CD14-positive monocyte (primary cell): ENCODE results near the gene CNTN4. TPM values are rescaled to one million over a fixed set of nuclear protein-coding genes. Genes with fewer than 3 reads are reported as not detected.

ENCODE experiments used
- DNase-seq, 3 donors: peaks; one replicate each; pipeline ENCODE4 v3.0.0-alpha.2; 2011 to 2022
- H2AFZ ChIP-seq: 2 replicates; pipeline ENCODE4 v1.6.0; 2012; ENCODE audit warnings: mild to moderate bottlenecking, low read depth, low read length, inconsistent platforms; ENCODE audit not compliant: insufficient read depth, poor library complexity, severe bottlenecking
- H3K27ac ChIP-seq, 2 donors: 1 replicate in 1 of 2; 2 replicates in 1 of 2; pipeline ENCODE4 v1.5.1; 2012 to 2013; ENCODE audit warnings: low read length in 2 of 2, control low read depth in 1 of 2, inconsistent platforms in 1 of 2, low read depth in 1 of 2, mild to moderate bottlenecking in 1 of 2
- H3K27me3 ChIP-seq, 2 donors: one replicate each; pipeline versions ENCODE4 v1.6.0 to v1.6.1; 2011 to 2013; ENCODE audit warnings: low read length in 2 of 2; ENCODE audit not compliant: control insufficient read depth in 2 of 2, insufficient read depth in 2 of 2
- H3K36me3 ChIP-seq, 2 donors: replicated peaks in 1 of 2; 1 replicate in 1 of 2; 2 replicates in 1 of 2; pipeline versions ENCODE4 v1.5.1 to v1.6.1; 2012 to 2013; ENCODE audit warnings: low read length in 2 of 2, control low read depth in 1 of 2, inconsistent platforms in 1 of 2, mild to moderate bottlenecking in 1 of 2; ENCODE audit not compliant: insufficient read depth in 2 of 2, control insufficient read depth in 1 of 2
- H3K4me1 ChIP-seq, 2 donors: 1 replicate in 1 of 2; 2 replicates in 1 of 2; pipeline versions ENCODE4 v1.5.1 to v1.6.1; 2012 to 2013; ENCODE audit warnings: low read length in 2 of 2, control low read depth in 1 of 2, inconsistent platforms in 1 of 2, mild to moderate bottlenecking in 1 of 2, moderate library complexity in 1 of 2; ENCODE audit not compliant: insufficient read depth in 2 of 2, control insufficient read depth in 1 of 2
- H3K4me2 ChIP-seq: replicated peaks from 2 replicates; pipeline ENCODE3; 2012; ENCODE audit warnings: low read length, moderate library complexity, mild to moderate bottlenecking; ENCODE audit not compliant: poor library complexity, severe bottlenecking; ENCODE audit errors: extremely low read depth
- H3K4me3 ChIP-seq, 3 experiments: fragments of 200-600 bp in 1 of 3; sonication (generic) in 1 of 3; replicated peaks in 1 of 3; 1 replicate in 2 of 3; 2 replicates in 1 of 3; pipeline ENCODE4 v1.5.1; 2011 to 2013; ENCODE audit warnings: low read length in 3 of 3, mild to moderate bottlenecking in 3 of 3, control low read depth in 2 of 3, low read depth in 2 of 3, inconsistent platforms in 1 of 3, moderate library complexity in 1 of 3
- H3K79me2 ChIP-seq: 2 replicates; pipeline ENCODE4 v1.6.0; 2012; ENCODE audit warnings: mild to moderate bottlenecking, control low read depth, inconsistent platforms, low read length, moderate library complexity; ENCODE audit not compliant: insufficient read depth
- H3K9ac ChIP-seq: 2 replicates; pipeline ENCODE4 v1.6.0; 2017; ENCODE audit warnings: low read length, mild to moderate bottlenecking; ENCODE audit not compliant: insufficient read depth, poor library complexity, severe bottlenecking
- H3K9me3 ChIP-seq, 2 donors: replicated peaks in 1 of 2; 1 replicate in 1 of 2; 2 replicates in 1 of 2; pipeline versions ENCODE4 v1.5.1 to v1.6.1; 2012 to 2013; ENCODE audit warnings: low read length in 2 of 2, control low read depth in 1 of 2; ENCODE audit not compliant: control insufficient read depth in 1 of 2, insufficient read depth in 1 of 2
- H4K20me1 ChIP-seq: 2 replicates; pipeline ENCODE4 v1.6.0; 2012; ENCODE audit warnings: mild to moderate bottlenecking, low read length, control low read depth, moderate library complexity; ENCODE audit not compliant: insufficient read depth
- H3K27ac Mint-ChIP-seq, 7 donors: one replicate each; pipeline ENCODE4 v1.8.0; 2020; ENCODE audit warnings: mild to moderate bottlenecking in 7 of 7, mixed read lengths in 7 of 7, moderate library complexity in 6 of 7, inconsistent platforms in 2 of 7
- H3K27me3 Mint-ChIP-seq, 3 donors: one replicate each; pipeline ENCODE4 v1.8.0; 2021 to 2022; ENCODE audit warnings: low read depth in 3 of 3, mild to moderate bottlenecking in 3 of 3, mixed read lengths in 3 of 3, moderate library complexity in 3 of 3, inconsistent platforms in 1 of 3
- H3K36me3 Mint-ChIP-seq, 2 donors: one replicate each; pipeline ENCODE4 v1.8.0; 2020; ENCODE audit warnings: mixed read lengths in 2 of 2, inconsistent platforms in 1 of 2, mild to moderate bottlenecking in 1 of 2
- H3K4me1 Mint-ChIP-seq: one replicate; pipeline ENCODE4 v1.8.0; 2020; ENCODE audit warnings: mild to moderate bottlenecking, mixed read lengths
- H3K4me3 Mint-ChIP-seq, 2 donors: one replicate each; pipeline ENCODE4 v1.8.0; 2020; ENCODE audit warnings: mild to moderate bottlenecking in 2 of 2, mixed read lengths in 2 of 2, moderate library complexity in 1 of 2
- H3K9me3 Mint-ChIP-seq, 7 donors: one replicate each; pipeline ENCODE4 v1.8.0; 2020 to 2022; ENCODE audit warnings: mixed read lengths in 7 of 7, mild to moderate bottlenecking in 6 of 7, moderate library complexity in 6 of 7, inconsistent platforms in 2 of 7
- WGBS: methylation state at CpG from one replicate; pipeline ENCODE4 v1.1.5; 2013; ENCODE audit warnings: missing lambda C conversion rate; ENCODE audit not compliant: insufficient coverage; 5-methylcytosine and 5-hydroxymethylcytosine counted together
- intact Hi-C, 2 donors: fragments of 100-400 bp; cut with micrococcal nuclease; formaldehyde crosslinking; loops; one replicate each; pipeline versions ENCODE4 v1.15.0 to v1.15.1; 2023
- polyA plus RNA-seq, 3 donors: library from polyadenylated mRNA; depleted of rRNA in 1 of 3; unstranded in 2 of 3; stranded (reverse) in 1 of 3; fragments of 300-500 nt in 2 of 3; fragments of >200 nt in 1 of 3; fragmentation: Illumina TruSeq in 2 of 3; gene quantifications; 1 replicate in 2 of 3; 2 replicates in 1 of 3; pipeline ENCODE4 v1.2.3, GENCODE V29; 2012 to 2021
- TF ChIP-seq, protein P1 (sequence below): fragments of 200-600 bp; IDR thresholded peaks from one replicate; pipeline ENCODE4 v1.8.0; 2022; ENCODE audit warnings: antibody characterized with exemption, mild to moderate bottlenecking

Gene CNTN4
- polyA plus RNA-seq, 3 donors: not detected

GRCh38 chr3:2826453-2826852, 727.8 kb downstream of the CNTN4 start:
- H3K9me3 ChIP-seq: no peaks in the 10 kb centered on the region
- H3K27ac Mint-ChIP-seq: no peak overlapping the region
- H3K4me3 ChIP-seq: no peak overlapping the region
- no peak overlapping the region for H3K4me3 Mint-ChIP-seq
- no peaks in the 10 kb centered on the region for H3K27me3 ChIP-seq
- WGBS: 81% methylated on average over 3 of the region's 3 CpGs
- intact Hi-C loops: no loop called here
- no peaks in the 10 kb centered on the region for H3K27me3 Mint-ChIP-seq
- no peaks in the 10 kb centered on the region for H3K79me2 ChIP-seq
- H3K9me3 Mint-ChIP-seq: peaks cover 0 to 10% (median 0%) of the 10 kb centered on the region in 7 donors
- H2AFZ ChIP-seq: no peak overlapping the region
- H3K9ac ChIP-seq: no peak overlapping the region
- no peaks in the 10 kb centered on the region for H3K36me3 ChIP-seq
- H3K27ac ChIP-seq: no peak overlapping the region
- H3K4me1 ChIP-seq: no peaks in the 10 kb centered on the region
- no peaks in the 10 kb centered on the region for H3K36me3 Mint-ChIP-seq
- H3K4me1 Mint-ChIP-seq: no peaks in the 10 kb centered on the region
- no peaks in the 10 kb centered on the region for H4K20me1 ChIP-seq
- no peak overlapping the region for H3K4me2 ChIP-seq
- TF ChIP-seq, protein P1, sequence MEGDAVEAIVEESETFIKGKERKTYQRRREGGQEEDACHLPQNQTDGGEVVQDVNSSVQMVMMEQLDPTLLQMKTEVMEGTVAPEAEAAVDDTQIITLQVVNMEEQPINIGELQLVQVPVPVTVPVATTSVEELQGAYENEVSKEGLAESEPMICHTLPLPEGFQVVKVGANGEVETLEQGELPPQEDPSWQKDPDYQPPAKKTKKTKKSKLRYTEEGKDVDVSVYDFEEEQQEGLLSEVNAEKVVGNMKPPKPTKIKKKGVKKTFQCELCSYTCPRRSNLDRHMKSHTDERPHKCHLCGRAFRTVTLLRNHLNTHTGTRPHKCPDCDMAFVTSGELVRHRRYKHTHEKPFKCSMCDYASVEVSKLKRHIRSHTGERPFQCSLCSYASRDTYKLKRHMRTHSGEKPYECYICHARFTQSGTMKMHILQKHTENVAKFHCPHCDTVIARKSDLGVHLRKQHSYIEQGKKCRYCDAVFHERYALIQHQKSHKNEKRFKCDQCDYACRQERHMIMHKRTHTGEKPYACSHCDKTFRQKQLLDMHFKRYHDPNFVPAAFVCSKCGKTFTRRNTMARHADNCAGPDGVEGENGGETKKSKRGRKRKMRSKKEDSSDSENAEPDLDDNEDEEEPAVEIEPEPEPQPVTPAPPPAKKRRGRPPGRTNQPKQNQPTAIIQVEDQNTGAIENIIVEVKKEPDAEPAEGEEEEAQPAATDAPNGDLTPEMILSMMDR: no peak
- DNase-seq: no peak

DNA sequence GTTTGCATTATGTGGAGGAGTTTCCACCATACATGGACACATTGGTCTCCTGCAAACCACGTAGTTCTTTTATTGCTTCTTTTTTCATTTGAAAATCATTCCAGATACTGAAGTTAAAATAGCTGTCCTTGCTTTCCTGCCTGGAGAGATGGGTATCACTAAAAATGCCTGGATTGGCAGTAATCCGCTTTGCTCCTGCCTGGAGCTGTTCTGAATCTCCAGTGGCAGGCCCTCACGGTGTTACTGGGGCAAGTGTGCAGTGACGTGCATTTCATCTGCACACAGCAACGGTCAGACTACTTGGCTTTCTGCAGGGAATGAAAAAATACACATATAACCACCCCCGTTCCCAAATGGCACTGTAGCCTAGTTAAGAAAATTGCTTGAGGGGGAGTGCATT, 738.6 kb downstream of the CNTN4 start:
- DNase-seq: no peak
- Mint-ChIP-seq H3K27ac (no peak overlapping the region), H3K36me3 (no peaks in the 10 kb centered on the region), H3K27me3 (peaks cover 0 to under 1% (median 0%) of the 10 kb centered on the region in 3 donors), H3K4me3 (no peak overlapping the region), H3K9me3 (peaks cover 0 to 7% (median 2%) of the 10 kb centered on the region in 7 donors), H3K4me1 (no peaks in the 10 kb centered on the region)
- TF ChIP-seq, protein P1: no peak
- WGBS: 90% methylated on average over 3 of the region's 6 CpGs
- intact Hi-C loops: no loop called here
- H3K9ac ChIP-seq: no peak overlapping the region
- no peaks in the 10 kb centered on the region for H3K27me3 ChIP-seq
- H2AFZ ChIP-seq: no peak overlapping the region
- H3K9me3 ChIP-seq: no peaks in the 10 kb centered on the region
- no peaks in the 10 kb centered on the region for H3K4me1 ChIP-seq
- no peak overlapping the region for H3K4me3 ChIP-seq
- no peak overlapping the region for H3K27ac ChIP-seq
- H3K79me2 ChIP-seq: no peaks in the 10 kb centered on the region
- no peak overlapping the region for H3K4me2 ChIP-seq
- H4K20me1 ChIP-seq: no peaks in the 10 kb centered on the region
- H3K36me3 ChIP-seq: no peaks in the 10 kb centered on the region
